H9 (cell line): ENCODE measurements around the gene SNTG2. TPM values are rescaled to one million over a fixed set of nuclear protein-coding genes. Genes with fewer than 3 reads are reported as not detected.

ENCODE experiments used
- DNase-seq: peaks from one replicate; pipeline ENCODE4 v3.0.0-alpha.2; 2017
- H2AFZ ChIP-seq: one replicate; pipeline ENCODE4 v1.6.1; 2013; ENCODE audit warnings: mild to moderate bottlenecking, low read length, control low read depth, moderate library complexity
- H2AK5ac ChIP-seq: 2 replicates; pipeline ENCODE4 v1.6.1; 2013; ENCODE audit warnings: low read length, control low read depth, mixed read lengths; ENCODE audit not compliant: insufficient read length
- H2BK120ac ChIP-seq: one replicate; pipeline ENCODE4 v1.6.1; 2013; ENCODE audit warnings: low read depth, mild to moderate bottlenecking, low read length, control low read depth, inconsistent platforms; ENCODE audit not compliant: poor library complexity, severe bottlenecking
- H2BK12ac ChIP-seq: 2 replicates; pipeline ENCODE4 v1.6.1; 2013; ENCODE audit warnings: low read length, control low read depth, mixed read lengths, low read depth; ENCODE audit not compliant: insufficient read length
- H2BK15ac ChIP-seq: 2 replicates; pipeline ENCODE4 v1.6.1; 2013; ENCODE audit warnings: low read depth, low read length, control low read depth
- H2BK20ac ChIP-seq: one replicate; pipeline ENCODE4 v1.6.1; 2013; ENCODE audit warnings: low read depth, mild to moderate bottlenecking, low read length, control low read depth, inconsistent platforms; ENCODE audit not compliant: poor library complexity, severe bottlenecking
- H2BK5ac ChIP-seq: 2 replicates; pipeline ENCODE4 v1.6.1; 2013; ENCODE audit warnings: low read length, control low read depth, mixed read lengths; ENCODE audit not compliant: insufficient read length
- H3K14ac ChIP-seq: 2 replicates; pipeline ENCODE4 v1.6.1; 2013; ENCODE audit warnings: low read length, control low read depth; ENCODE audit not compliant: insufficient read depth
- H3K18ac ChIP-seq: 2 replicates; pipeline ENCODE4 v1.6.1; 2013; ENCODE audit warnings: low read depth, mild to moderate bottlenecking, mixed read lengths, low read length, control low read depth; ENCODE audit not compliant: insufficient read length
- H3K23ac ChIP-seq: 2 replicates; pipeline ENCODE4 v1.6.1; 2013; ENCODE audit warnings: low read length, control low read depth, mixed read lengths, low read depth; ENCODE audit not compliant: insufficient read length
- H3K23me2 ChIP-seq: 2 replicates; pipeline ENCODE4 v1.6.1; 2013; ENCODE audit warnings: low read depth, mild to moderate bottlenecking, mixed read lengths, low read length, control low read depth; ENCODE audit not compliant: insufficient read length, poor library complexity, severe bottlenecking
- H3K27ac ChIP-seq: 2 replicates; pipeline ENCODE4 v1.5.1; 2013; ENCODE audit warnings: low read length, control low read depth, mixed read lengths, low read depth; ENCODE audit not compliant: insufficient read length
- H3K27me3 ChIP-seq: 2 replicates; pipeline ENCODE4 v1.6.1; 2013; ENCODE audit warnings: low read length, control low read depth, inconsistent platforms; ENCODE audit not compliant: insufficient read depth
- H3K4ac ChIP-seq: 2 replicates; pipeline ENCODE4 v1.6.1; 2013; ENCODE audit warnings: low read depth, mild to moderate bottlenecking, control low read depth, inconsistent platforms, low read length, moderate library complexity
- H3K4me1 ChIP-seq: 2 replicates; pipeline ENCODE4 v1.6.1; 2013; ENCODE audit warnings: low read length, control low read depth, inconsistent platforms; ENCODE audit not compliant: insufficient read depth
- H3K4me2 ChIP-seq: 2 replicates; pipeline ENCODE4 v1.6.1; 2013; ENCODE audit warnings: low read length, control low read depth, mixed read lengths; ENCODE audit not compliant: insufficient read length, insufficient read depth
- H3K56ac ChIP-seq: 2 replicates; pipeline ENCODE4 v1.6.1; 2013; ENCODE audit warnings: low read depth, mild to moderate bottlenecking, mixed read lengths, low read length, control low read depth; ENCODE audit not compliant: insufficient read length
- H3K79me1 ChIP-seq: 2 replicates; pipeline ENCODE4 v1.6.1; 2013; ENCODE audit warnings: low read depth, mild to moderate bottlenecking, moderate library complexity, low read length, control low read depth, inconsistent platforms; ENCODE audit not compliant: insufficient read depth, poor library complexity, severe bottlenecking
- H3K79me2 ChIP-seq: 2 replicates; pipeline ENCODE4 v1.6.1; 2013; ENCODE audit warnings: low read length, control low read depth, inconsistent platforms; ENCODE audit not compliant: insufficient read depth
- H3K9ac ChIP-seq: 2 replicates; pipeline ENCODE4 v1.6.1; 2013; ENCODE audit warnings: low read length, control low read depth, mixed read lengths; ENCODE audit not compliant: insufficient read length; ENCODE audit errors: extremely low read depth
- H3K9me3 ChIP-seq: one replicate; pipeline ENCODE4 v1.6.1; 2013; ENCODE audit warnings: low read depth, low read length, inconsistent platforms; ENCODE audit not compliant: control insufficient read depth
- H3T11ph ChIP-seq: one replicate; pipeline ENCODE4 v1.6.1; 2013; ENCODE audit warnings: mild to moderate bottlenecking, low read length, control low read depth, inconsistent platforms
- H4K20me1 ChIP-seq: one replicate; pipeline ENCODE4 v1.6.1; 2013; ENCODE audit not compliant: control insufficient read depth, insufficient read length, insufficient read depth
- H4K5ac ChIP-seq: 2 replicates; pipeline ENCODE4 v1.6.1; 2013; ENCODE audit warnings: low read depth, mild to moderate bottlenecking, mixed read lengths, low read length, control low read depth; ENCODE audit not compliant: insufficient read length
- H4K8ac ChIP-seq: replicated peaks from 2 replicates; pipeline ENCODE4 v1.6.1; 2013; ENCODE audit warnings: low read length, control low read depth, mixed read lengths, low read depth; ENCODE audit not compliant: insufficient read length
- H4K91ac ChIP-seq: 2 replicates; pipeline ENCODE4 v1.6.1; 2013; ENCODE audit warnings: low read depth, mild to moderate bottlenecking, moderate library complexity, mixed read lengths, low read length, control low read depth; ENCODE audit not compliant: insufficient read length
- H3K27ac Mint-ChIP-seq, 3 experiments: 2 replicates in 2 of 3; 3 replicates in 1 of 3; pipeline ENCODE4 v1.8.0; 2020 to 2021; ENCODE audit warnings: mixed read lengths in 3 of 3, mild to moderate bottlenecking in 1 of 3, moderate library complexity in 1 of 3
- H3K27me3 Mint-ChIP-seq: 2 replicates; pipeline ENCODE4 v1.8.0; 2021; ENCODE audit warnings: low read depth, mild to moderate bottlenecking, moderate library complexity, mixed read lengths
- H3K36me3 Mint-ChIP-seq, 3 experiments: 2 replicates in 2 of 3; 3 replicates in 1 of 3; pipeline ENCODE4 v1.8.0; 2020 to 2021; ENCODE audit warnings: low read depth in 3 of 3, mixed read lengths in 3 of 3; ENCODE audit not compliant: insufficient read depth in 1 of 3
- H3K4me1 Mint-ChIP-seq, 2 experiments: 2 replicates each; pipeline ENCODE4 v1.8.0; 2020; ENCODE audit warnings: mixed read lengths in 2 of 2
- H3K4me3 Mint-ChIP-seq, 2 experiments: 2 replicates in 1 of 2; 3 replicates in 1 of 2; pipeline ENCODE4 v1.8.0; 2020 to 2021; ENCODE audit warnings: mild to moderate bottlenecking in 2 of 2, mixed read lengths in 2 of 2, moderate library complexity in 1 of 2
- H3K9me3 Mint-ChIP-seq, 2 experiments: 2 replicates in 1 of 2; 3 replicates in 1 of 2; pipeline ENCODE4 v1.8.0; 2020; ENCODE audit warnings: mild to moderate bottlenecking in 2 of 2, mixed read lengths in 2 of 2, moderate library complexity in 1 of 2
- WGBS: extraction: QIAGEN DNeasy Blood & Tissue Kit; methylation state at CpG from one replicate; pipeline ENCODE4 v1.1.7; 2013; ENCODE audit warnings: missing lambda C conversion rate, low lambda C conversion rate, mixed read lengths; ENCODE audit not compliant: insufficient read length; ENCODE audit errors: extremely low coverage; 5-methylcytosine and 5-hydroxymethylcytosine counted together
- total RNA-seq: library from RNA; stranded (reverse); gene quantifications from 2 replicates; pipeline ENCODE4 v1.2.1, GENCODE V29; 2021
- TF ChIP-seq, protein P1 (sequence below): fragments of 200-600 bp; sonication (generic); conservative IDR thresholded peaks from 3 replicates; pipeline ENCODE4 v1.8.0; 2021; ENCODE audit warnings: antibody characterized with exemption, mild to moderate bottlenecking

SNTG2 gene
- total RNA-seq, 1 experiment from 2014 or later = 13.2 TPM

DNA sequence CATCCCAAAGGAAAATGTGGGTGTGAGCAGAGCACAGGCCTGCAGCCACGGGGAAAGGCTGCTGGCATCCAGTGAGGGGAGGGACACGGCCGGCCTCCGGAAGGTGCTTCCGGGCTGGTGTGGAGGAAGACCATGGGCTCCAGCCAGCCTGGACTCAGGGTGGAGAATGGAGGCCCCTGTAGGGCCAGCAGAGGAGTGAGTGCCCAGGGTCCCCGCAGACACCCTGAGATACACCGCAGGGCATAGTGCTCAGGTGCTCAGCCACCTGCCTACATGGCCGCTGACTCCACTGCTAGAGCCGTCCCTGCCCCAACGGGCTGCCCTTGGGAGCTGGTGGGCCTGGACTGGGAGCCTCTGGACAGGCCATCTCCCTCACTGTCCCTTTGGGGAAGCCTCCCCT is 28.5 kb upstream of the SNTG2 start:
- H2BK12ac ChIP-seq = no peak overlapping the region

More for the DNA sequence above, 28.5 kb upstream of the SNTG2 start:
- Histone ChIP-seq H3K14ac (no peak overlapping the region), H3K4ac (no peak overlapping the region; the same call in 1 of the 2 replicates), H3K79me2 (no peaks in the 10 kb centered on the region), H3K18ac (no peak overlapping the region), H4K91ac (peak overlapping the region; percentile 65), H4K20me1 (no peaks in the 10 kb centered on the region), H3K23ac (no peak overlapping the region), H2BK5ac (no peak overlapping the region), H2AFZ (no peak overlapping the region), H2BK20ac (no peak overlapping the region), H3K4me1 (peaks cover 13% of the 10 kb centered on the region; the same call in 1 of the 2 replicates), H3K79me1 (no peaks in the 10 kb centered on the region), H3T11ph (no peak overlapping the region), H3K23me2 (no peaks in the 10 kb centered on the region), H3K9ac (no peak overlapping the region), H2BK15ac (no peak overlapping the region), H3K9me3 (no peaks in the 10 kb centered on the region), H4K5ac (no peak overlapping the region), H3K27ac (no peak overlapping the region), H3K56ac (no peak overlapping the region), H4K8ac (no peak overlapping the region), H3K4me2 (no peak overlapping the region), H2BK120ac (no peak overlapping the region), H2AK5ac (no peak overlapping the region), H3K27me3 (no peaks in the 10 kb centered on the region)
- Mint-ChIP-seq H3K36me3 (peaks cover 0 to 11% (median 4%) of the 10 kb centered on the region in 3 experiments; a peak in 3 of 7 replicates), H3K27me3 (peaks cover 6% of the 10 kb centered on the region), H3K9me3 (peaks cover 8 to 9% of the 10 kb centered on the region in 2 experiments), H3K4me3 (no peak overlapping the region), H3K4me1 (peaks cover 39 to 41% of the 10 kb centered on the region in 2 experiments), H3K27ac (no peak overlapping the region)
- no CpG with 5 or more reads among the region's 10 CpGs for whole genome bisulfite sequencing
- DNase-seq = no peak
- TF ChIP-seq, protein P1, sequence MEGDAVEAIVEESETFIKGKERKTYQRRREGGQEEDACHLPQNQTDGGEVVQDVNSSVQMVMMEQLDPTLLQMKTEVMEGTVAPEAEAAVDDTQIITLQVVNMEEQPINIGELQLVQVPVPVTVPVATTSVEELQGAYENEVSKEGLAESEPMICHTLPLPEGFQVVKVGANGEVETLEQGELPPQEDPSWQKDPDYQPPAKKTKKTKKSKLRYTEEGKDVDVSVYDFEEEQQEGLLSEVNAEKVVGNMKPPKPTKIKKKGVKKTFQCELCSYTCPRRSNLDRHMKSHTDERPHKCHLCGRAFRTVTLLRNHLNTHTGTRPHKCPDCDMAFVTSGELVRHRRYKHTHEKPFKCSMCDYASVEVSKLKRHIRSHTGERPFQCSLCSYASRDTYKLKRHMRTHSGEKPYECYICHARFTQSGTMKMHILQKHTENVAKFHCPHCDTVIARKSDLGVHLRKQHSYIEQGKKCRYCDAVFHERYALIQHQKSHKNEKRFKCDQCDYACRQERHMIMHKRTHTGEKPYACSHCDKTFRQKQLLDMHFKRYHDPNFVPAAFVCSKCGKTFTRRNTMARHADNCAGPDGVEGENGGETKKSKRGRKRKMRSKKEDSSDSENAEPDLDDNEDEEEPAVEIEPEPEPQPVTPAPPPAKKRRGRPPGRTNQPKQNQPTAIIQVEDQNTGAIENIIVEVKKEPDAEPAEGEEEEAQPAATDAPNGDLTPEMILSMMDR = no peak
